Endothelial cell of hepatic sinusoid (primary cell): Measurements from ENCODE around the gene PPP2R5E.
"Not testable (repeated sequence)": the region's sequence is repeated elsewhere in the genome, so short reads cannot be mapped to it uniquely, and the experiment has no call there.

Source experiments
- in situ Hi-C: cut with HindIII; loops from 2 replicates; pipeline ENCODE4 v1.10.0; 2017; ENCODE audit warnings: low sequenced_read_pairs

Gene PPP2R5E

GRCh38 chr14:63392236-63392635, 150.9 kb downstream of the PPP2R5E start:
- in situ Hi-C loops = no loop called here

GRCh38 chr14:63388766-63389431, 154.3 kb downstream of the PPP2R5E start:
- in situ Hi-C loops = no loop called here

GRCh38 chr14:63387711-63388110, 155.5 kb downstream of the PPP2R5E start:
- in situ Hi-C loops = no loop called here

GRCh38 chr14:63383776-63384367, 159.3 kb downstream of the PPP2R5E start:
- in situ Hi-C loops = no loop called here

- in situ Hi-C loops = no loop called here
Measured at GRCh38 chr14:63378444-63378843, 164.7 kb downstream of the PPP2R5E start.

- in situ Hi-C loops = no loop called here
Measured at GRCh38 chr14:63375769-63376168, 167.4 kb downstream of the PPP2R5E start.

GRCh38 chr14:63371613-63372012, 171.6 kb downstream of the PPP2R5E start:
- in situ Hi-C loops = not testable (repeated sequence)

- in situ Hi-C loops = no loop called here
Measured at GRCh38 chr14:63371033-63371432, 172.1 kb downstream of the PPP2R5E start.

- in situ Hi-C loops = no loop called here
Measured at GRCh38 chr14:63367742-63368364, 175.3 kb downstream of the PPP2R5E start.

- in situ Hi-C loops = no loop called here
Measured at GRCh38 chr14:63362389-63362819, 180.8 kb downstream of the PPP2R5E start.

- in situ Hi-C loops = no loop called here
Measured at GRCh38 chr14:63361790-63362189, 181.4 kb downstream of the PPP2R5E start.

- in situ Hi-C loops = no loop called here
Measured at GRCh38 chr14:63357841-63358240, 185.3 kb downstream of the PPP2R5E start.

- in situ Hi-C loops = no loop called here
Measured at GRCh38 chr14:63345826-63346225, 197.4 kb downstream of the PPP2R5E start.

- in situ Hi-C loops = no loop called here
Measured at GRCh38 chr14:63344336-63344735, 198.8 kb downstream of the PPP2R5E start.

GRCh38 chr14:63343878-63344277, 199.3 kb downstream of the PPP2R5E start:
- in situ Hi-C loops = no loop called here

- in situ Hi-C loops = no loop called here
Measured at GRCh38 chr14:63342371-63342770, 200.8 kb downstream of the PPP2R5E start.

GRCh38 chr14:63328787-63329737, 214.1 kb downstream of the PPP2R5E start:
- in situ Hi-C loops = no loop called here

GRCh38 chr14:63326840-63327239, 216.3 kb downstream of the PPP2R5E start:
- in situ Hi-C loops = no loop called here

- in situ Hi-C loops = no loop called here
Measured at GRCh38 chr14:63322897-63323573, 220.1 kb downstream of the PPP2R5E start.

- in situ Hi-C loops = no loop called here
Measured at GRCh38 chr14:63322472-63322871, 220.7 kb downstream of the PPP2R5E start.
